ENCODE data around the gene RNU6-1.

The RNU6-1 gene

GRCh38 chr15:67799801-67800205 is 40.0 kb downstream of the RNU6-1 start:
- no peak for TF ChIP-seq ZNF274 (IDR thresholded peaks at IDR 0.05; ENCODE audit: low read depth, low read length)
- no peak overlapping the region for H3K4me3 ChIP-seq (ENCODE audit: low read length)

DNA sequence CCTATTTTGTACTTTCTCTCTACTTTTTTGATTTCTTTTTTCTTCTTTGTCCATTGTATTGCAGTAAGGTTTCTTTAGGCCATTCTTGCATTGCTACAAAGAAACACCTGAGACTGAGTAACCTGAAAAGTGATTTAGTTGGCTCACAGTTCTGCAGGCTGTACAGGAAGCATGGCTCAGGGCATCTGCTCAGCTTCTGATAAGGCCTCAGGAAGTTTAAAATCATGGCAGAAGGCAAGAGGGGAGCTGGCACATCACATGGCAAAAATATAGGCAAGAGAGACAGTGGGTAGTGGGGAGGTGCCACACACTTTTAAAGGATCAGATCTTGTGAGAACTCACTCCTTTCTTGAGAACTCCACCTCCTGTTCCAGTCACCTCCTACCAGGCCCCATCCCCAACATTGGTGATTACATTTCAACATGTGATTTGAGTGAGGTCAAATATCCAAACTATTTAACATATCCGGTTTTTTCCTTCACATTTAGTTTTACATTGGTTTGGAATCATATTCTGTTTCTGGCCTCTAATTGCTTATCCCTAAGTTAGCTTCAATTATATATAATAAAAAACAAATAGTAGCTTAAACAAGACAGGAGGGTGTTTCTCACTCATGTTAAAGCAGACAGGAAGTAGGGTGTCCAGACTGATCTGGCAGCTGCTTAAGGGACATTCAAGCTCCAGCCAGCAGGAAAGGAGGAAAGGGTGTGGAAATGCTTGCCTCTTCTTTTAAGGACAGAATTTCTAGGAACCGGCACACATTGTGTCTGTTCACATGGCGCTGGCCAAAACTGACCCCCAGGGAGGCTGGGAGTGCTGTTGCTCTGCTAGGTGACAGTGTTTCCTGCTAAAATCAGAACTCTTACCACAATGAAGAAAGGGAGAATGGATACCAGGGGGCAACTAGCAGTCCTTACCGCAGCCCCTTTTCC is 43.4 kb downstream of the RNU6-1 start:
- TF ChIP-seq ZNF274 (IDR thresholded peaks at IDR 0.05; ENCODE audit: low read depth, low read length) = no peak
- H3K4me3 ChIP-seq (ENCODE audit: low read length) = no peak overlapping the region

- no peak for TF ChIP-seq ZNF274 (IDR thresholded peaks at IDR 0.05; ENCODE audit: low read depth, low read length)
- H3K4me3 ChIP-seq (ENCODE audit: low read length) = no peak overlapping the region
Observed at GRCh38 chr15:67794832-67795574, 44.8 kb downstream of the RNU6-1 start.

- H3K4me3 ChIP-seq (ENCODE audit: low read length) = no peak overlapping the region
- no peak for TF ChIP-seq ZNF274 (IDR thresholded peaks at IDR 0.05; ENCODE audit: low read depth, low read length)
Observed at GRCh38 chr15:67792250-67792942, 47.4 kb downstream of the RNU6-1 start.

GRCh38 chr15:67790610-67791319 is 49.1 kb downstream of the RNU6-1 start:
- H3K4me3 ChIP-seq (ENCODE audit: low read length) = no peak overlapping the region

More at GRCh38 chr15:67790610-67791319, 49.1 kb downstream of the RNU6-1 start:
- no peak for TF ChIP-seq ZNF274 (IDR thresholded peaks at IDR 0.05; ENCODE audit: low read depth, low read length)

All from GM08714 (cell line).